Measurements from ENCODE around the gene TGFB1I1.
"Not testable (repeated sequence)": the region's sequence is repeated elsewhere in the genome, so short reads cannot be mapped to it uniquely, and the experiment has no call there.

The TGFB1I1 gene

GRCh38 chr16:31489616-31490584 lies 17.9 kb downstream of the TGFB1I1 start:
- TF ChIP-seq POLR2AphosphoS5 (IDR thresholded peaks at IDR 0.05; ENCODE audit: low read depth, low read length) (no peak), SPI1 (IDR thresholded peaks at IDR 0.05; ENCODE audit: low read depth, low read length) (no peak), POU2F2 (IDR thresholded peaks at IDR 0.05; ENCODE audit: low read depth, low read length) (no peak), TAF1 (IDR thresholded peaks at IDR 0.05; ENCODE audit: low read depth, low read length) (no peak), POLR2A (IDR thresholded peaks at IDR 0.05; ENCODE audit: low read depth, low read length) (no peak), PAX5 (IDR thresholded peaks at IDR 0.05; ENCODE audit: insufficient read depth, low read length, severe bottlenecking) (no peak)
- DNase-seq (ENCODE audit: insufficient read length, low spot score): no peak
- no peak for FAIRE-seq

GRCh38 chr16:31491778-31492418 lies 19.9 kb downstream of the TGFB1I1 start:
- no peak for FAIRE-seq
- TF ChIP-seq PAX5 (IDR thresholded peaks at IDR 0.05; ENCODE audit: insufficient read depth, low read length, severe bottlenecking) (no peak), SPI1 (IDR thresholded peaks at IDR 0.05; ENCODE audit: low read depth, low read length) (no peak), POLR2AphosphoS5 (IDR thresholded peaks at IDR 0.05; ENCODE audit: low read depth, low read length) (no peak), POLR2A (IDR thresholded peaks at IDR 0.05; ENCODE audit: low read depth, low read length) (no peak), TAF1 (IDR thresholded peaks at IDR 0.05; ENCODE audit: low read depth, low read length) (no peak), POU2F2 (IDR thresholded peaks at IDR 0.05; ENCODE audit: low read depth, low read length) (no peak)
- DNase-seq (ENCODE audit: insufficient read length, low spot score): no peak

GRCh38 chr16:31493506-31494125 lies 21.7 kb downstream of the TGFB1I1 start:
- DNase-seq (ENCODE audit: insufficient read length, low spot score): no peak
- no peak for TF ChIP-seq SPI1 (IDR thresholded peaks at IDR 0.05; ENCODE audit: low read depth, low read length)
- no peak for TF ChIP-seq POLR2A (IDR thresholded peaks at IDR 0.05; ENCODE audit: low read depth, low read length)
- no peak for TF ChIP-seq PAX5 (IDR thresholded peaks at IDR 0.05; ENCODE audit: insufficient read depth, low read length, severe bottlenecking)
- no peak for TF ChIP-seq POLR2AphosphoS5 (IDR thresholded peaks at IDR 0.05; ENCODE audit: low read depth, low read length)
- no peak for TF ChIP-seq POU2F2 (IDR thresholded peaks at IDR 0.05; ENCODE audit: low read depth, low read length)
- no peak for TF ChIP-seq TAF1 (IDR thresholded peaks at IDR 0.05; ENCODE audit: low read depth, low read length)
- no peak for FAIRE-seq

GRCh38 chr16:31496670-31497069 lies 24.7 kb downstream of the TGFB1I1 start:
- TF ChIP-seq PAX5 (IDR thresholded peaks at IDR 0.05; ENCODE audit: insufficient read depth, low read length, severe bottlenecking) (no peak), TAF1 (IDR thresholded peaks at IDR 0.05; ENCODE audit: low read depth, low read length) (no peak), SPI1 (IDR thresholded peaks at IDR 0.05; ENCODE audit: low read depth, low read length) (no peak), POU2F2 (IDR thresholded peaks at IDR 0.05; ENCODE audit: low read depth, low read length) (no peak), POLR2AphosphoS5 (IDR thresholded peaks at IDR 0.05; ENCODE audit: low read depth, low read length) (no peak), POLR2A (IDR thresholded peaks at IDR 0.05; ENCODE audit: low read depth, low read length) (no peak)
- DNase-seq (ENCODE audit: insufficient read length, low spot score) (no peak), FAIRE-seq (no peak)

- no peak for DNase-seq (ENCODE audit: insufficient read length, low spot score)
- no peak for TF ChIP-seq PAX5 (IDR thresholded peaks at IDR 0.05; ENCODE audit: insufficient read depth, low read length, severe bottlenecking)
- TF ChIP-seq POU2F2 (IDR thresholded peaks at IDR 0.05; ENCODE audit: low read depth, low read length): no peak
- no peak for TF ChIP-seq TAF1 (IDR thresholded peaks at IDR 0.05; ENCODE audit: low read depth, low read length)
- no peak for TF ChIP-seq SPI1 (IDR thresholded peaks at IDR 0.05; ENCODE audit: low read depth, low read length)
- TF ChIP-seq POLR2AphosphoS5 (IDR thresholded peaks at IDR 0.05; ENCODE audit: low read depth, low read length): no peak
- TF ChIP-seq POLR2A (IDR thresholded peaks at IDR 0.05; ENCODE audit: low read depth, low read length): no peak
- FAIRE-seq: no peak
Observed at GRCh38 chr16:31498493-31498892, 26.5 kb downstream of the TGFB1I1 start.

GRCh38 chr16:31499928-31500327 lies 28.0 kb downstream of the TGFB1I1 start:
- TF ChIP-seq POLR2A (IDR thresholded peaks at IDR 0.05; ENCODE audit: low read depth, low read length): no peak
- no peak for TF ChIP-seq TAF1 (IDR thresholded peaks at IDR 0.05; ENCODE audit: low read depth, low read length)
- no peak for TF ChIP-seq POU2F2 (IDR thresholded peaks at IDR 0.05; ENCODE audit: low read depth, low read length)
- DNase-seq (ENCODE audit: insufficient read length, low spot score): no peak
- no peak for FAIRE-seq

- DNase-seq (ENCODE audit: insufficient read length, low spot score) (no peak), FAIRE-seq (no peak)
- TF ChIP-seq POU2F2 (IDR thresholded peaks at IDR 0.05; ENCODE audit: low read depth, low read length) (no peak), PAX5 (IDR thresholded peaks at IDR 0.05; ENCODE audit: insufficient read depth, low read length, severe bottlenecking) (no peak), TAF1 (IDR thresholded peaks at IDR 0.05; ENCODE audit: low read depth, low read length) (no peak), SPI1 (IDR thresholded peaks at IDR 0.05; ENCODE audit: low read depth, low read length) (no peak), POLR2A (IDR thresholded peaks at IDR 0.05; ENCODE audit: low read depth, low read length) (no peak), POLR2AphosphoS5 (IDR thresholded peaks at IDR 0.05; ENCODE audit: low read depth, low read length) (no peak)
Observed at GRCh38 chr16:31501226-31501965, 29.4 kb downstream of the TGFB1I1 start.

- no peak for DNase-seq (ENCODE audit: insufficient read length, low spot score)
- no peak for FAIRE-seq
- TF ChIP-seq TAF1 (IDR thresholded peaks at IDR 0.05; ENCODE audit: low read depth, low read length): no peak
- no peak for TF ChIP-seq POU2F2 (IDR thresholded peaks at IDR 0.05; ENCODE audit: low read depth, low read length)
- TF ChIP-seq POLR2A (IDR thresholded peaks at IDR 0.05; ENCODE audit: low read depth, low read length): no peak
Observed at GRCh38 chr16:31501966-31502348, 30.0 kb downstream of the TGFB1I1 start.

GRCh38 chr16:31502981-31503380 lies 31.0 kb downstream of the TGFB1I1 start:
- no peak for FAIRE-seq

GRCh38 chr16:31503555-31503954 lies 31.6 kb downstream of the TGFB1I1 start:
- not testable (repeated sequence) for DNase-seq (ENCODE audit: insufficient read length, low spot score); FAIRE-seq

More at GRCh38 chr16:31502981-31503380, 31.0 kb downstream of the TGFB1I1 start:
- TF ChIP-seq SPI1 (IDR thresholded peaks at IDR 0.05; ENCODE audit: low read depth, low read length) (no peak), POLR2A (IDR thresholded peaks at IDR 0.05; ENCODE audit: low read depth, low read length) (no peak), PAX5 (IDR thresholded peaks at IDR 0.05; ENCODE audit: insufficient read depth, low read length, severe bottlenecking) (no peak), POLR2AphosphoS5 (IDR thresholded peaks at IDR 0.05; ENCODE audit: low read depth, low read length) (no peak), TAF1 (IDR thresholded peaks at IDR 0.05; ENCODE audit: low read depth, low read length) (no peak), POU2F2 (IDR thresholded peaks at IDR 0.05; ENCODE audit: low read depth, low read length) (no peak)
- no peak for DNase-seq (ENCODE audit: insufficient read length, low spot score)

Data from GM12891 (cell line).